HEK293T (cell line): Measurements from ENCODE around the gene NEDD4.
"Not testable (repeated sequence)": the region's sequence is repeated elsewhere in the genome, so short reads cannot be mapped to it uniquely, and the experiment has no call there.

ENCODE experiments used
- CTCF ChIA-PET: fragments of 350-600 bp; formaldehyde crosslinking; extraction: SDS; loops from one replicate; lab custom pipeline; 2021; ENCODE audit warnings: antibody characterized with exemption, inconsistent platforms; lab: Yijun Ruan, JAX
- POLR2A ChIA-PET: fragments of 350-600 bp; formaldehyde crosslinking; extraction: SDS; loops from one replicate; lab custom pipeline; 2020; ENCODE audit warnings: antibody characterized with exemption, inconsistent platforms; lab: Yijun Ruan, JAX
- DNase-seq: peaks from one replicate; pipeline ENCODE4 v3.0.0; 2012; ENCODE audit warnings: mixed read lengths; ENCODE audit errors: extremely low spot score
- ARNT ChIP-seq: fragments of 450-650 bp; IDR thresholded peaks from 2 replicates; pipeline ENCODE4 v1.6.1; 2017; ENCODE audit warnings: mild to moderate bottlenecking
- BHLHE40 ChIP-seq: fragments of 450-650 bp; IDR thresholded peaks from 2 replicates; pipeline ENCODE4 v1.6.1; 2016; ENCODE audit warnings: mild to moderate bottlenecking, moderate library complexity, borderline replicate concordance
- CTBP1 ChIP-seq: fragments of 450-650 bp; IDR thresholded peaks from 2 replicates; pipeline ENCODE4 v1.6.1; 2016; ENCODE audit warnings: borderline replicate concordance
- ELF4 ChIP-seq: fragments of 450-650 bp; IDR thresholded peaks from 2 replicates; pipeline ENCODE4 v1.6.1; 2017; ENCODE audit warnings: antibody characterized with exemption
- FOXA1 ChIP-seq: fragments of 450-650 bp; IDR thresholded peaks from 2 replicates; pipeline ENCODE4 v1.6.1; 2016; ENCODE audit warnings: mild to moderate bottlenecking
- FOXK2 ChIP-seq: fragments of 450-650 bp; IDR thresholded peaks from 2 replicates; pipeline ENCODE4 v1.6.1; 2016; ENCODE audit warnings: mild to moderate bottlenecking
- FOXM1 ChIP-seq: fragments of 450-650 bp; IDR thresholded peaks from 2 replicates; pipeline ENCODE4 v1.6.1; 2017; ENCODE audit warnings: mild to moderate bottlenecking, borderline replicate concordance
- HDGF ChIP-seq: fragments of 450-650 bp; IDR thresholded peaks from 2 replicates; pipeline ENCODE4 v1.6.1; 2017; ENCODE audit warnings: antibody characterized with exemption, borderline replicate concordance
- L3MBTL2 ChIP-seq: fragments of 450-650 bp; conservative IDR thresholded peaks from 2 replicates; pipeline ENCODE4 v1.6.1; 2016; ENCODE audit warnings: mild to moderate bottlenecking
- LEF1 ChIP-seq: fragments of 450-650 bp; IDR thresholded peaks from 2 replicates; pipeline ENCODE4 v1.6.1; 2017; ENCODE audit warnings: mild to moderate bottlenecking, borderline replicate concordance
- NFRKB ChIP-seq: fragments of 450-650 bp; IDR thresholded peaks from 2 replicates; pipeline ENCODE4 v1.6.1; 2016; ENCODE audit warnings: mild to moderate bottlenecking, moderate library complexity
- PKNOX1 ChIP-seq: fragments of 450-650 bp; IDR thresholded peaks from 2 replicates; pipeline ENCODE4 v1.6.1; 2016
- SP1 ChIP-seq: fragments of 450-650 bp; IDR thresholded peaks from 2 replicates; pipeline ENCODE4 v1.6.1; 2017
- SUZ12 ChIP-seq: fragments of 450-650 bp; IDR thresholded peaks from 2 replicates; pipeline ENCODE4 v1.6.1; 2016; ENCODE audit warnings: mild to moderate bottlenecking
- TARDBP ChIP-seq: fragments of 450-650 bp; IDR thresholded peaks from 2 replicates; pipeline ENCODE4 v1.6.1; 2016
- ZNF384 ChIP-seq: fragments of 450-650 bp; IDR thresholded peaks from 2 replicates; pipeline ENCODE4 v1.6.1; 2016

The NEDD4 gene

DNA sequence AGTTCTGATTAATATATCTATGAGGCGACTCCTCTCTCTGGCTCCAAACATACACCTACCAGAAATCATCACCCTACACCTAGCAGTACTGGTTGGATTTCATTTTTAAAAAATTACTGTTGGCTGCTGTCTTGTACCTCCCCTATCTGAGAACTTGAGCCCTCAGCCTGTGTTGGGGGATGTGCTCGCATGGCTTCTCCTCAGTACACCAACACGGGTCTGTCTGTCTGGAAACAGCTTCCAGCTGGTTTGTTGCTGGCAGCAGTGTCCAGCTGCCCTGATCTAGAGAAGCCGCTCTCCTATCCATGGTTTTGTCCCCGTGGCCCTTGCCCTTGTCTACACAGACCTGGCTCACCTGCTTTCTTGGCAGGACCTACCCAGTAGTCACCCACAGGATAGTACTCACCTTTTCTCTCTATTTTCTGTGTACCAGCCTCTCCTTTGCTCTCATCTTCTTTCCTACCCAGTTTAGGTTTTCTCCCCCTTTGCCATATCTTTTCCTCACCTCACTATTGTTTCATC lies 43.2 kb upstream of the NEDD4 start:
- CTCF ChIA-PET: no interaction called here
- no peak for DNase-seq
- no peak for TF ChIP-seq BHLHE40
- no peak for TF ChIP-seq FOXM1
- no peak for TF ChIP-seq CTBP1
- no peak for TF ChIP-seq ZNF384
- TF ChIP-seq HDGF: no peak
- TF ChIP-seq SUZ12: no peak
- no peak for TF ChIP-seq TARDBP
- no peak for TF ChIP-seq LEF1
- TF ChIP-seq NFRKB: no peak
- TF ChIP-seq SP1: no peak
- TF ChIP-seq FOXK2: no peak
- no peak for TF ChIP-seq ELF4
- no peak for TF ChIP-seq L3MBTL2
- TF ChIP-seq FOXA1: no peak
- no peak for TF ChIP-seq ARNT
- POLR2A ChIA-PET: no interaction called here

GRCh38 chr15:56035166-56035565 lies 41.8 kb upstream of the NEDD4 start:
- ChIA-PET POLR2A (no interaction called here), CTCF (no interaction called here)
- TF ChIP-seq ARNT (no peak), TARDBP (no peak), NFRKB (no peak), SP1 (no peak), PKNOX1 (no peak), FOXM1 (no peak), SUZ12 (no peak), FOXA1 (no peak), ZNF384 (no peak), CTBP1 (no peak), LEF1 (no peak), FOXK2 (no peak), BHLHE40 (no peak), ELF4 (no peak), L3MBTL2 (no peak), HDGF (no peak)
- no peak for DNase-seq

GRCh38 chr15:56034514-56034913 lies 41.1 kb upstream of the NEDD4 start:
- no peak for DNase-seq
- no peak for TF ChIP-seq NFRKB
- ChIA-PET POLR2A (no interaction called here), CTCF (no interaction called here)

DNA sequence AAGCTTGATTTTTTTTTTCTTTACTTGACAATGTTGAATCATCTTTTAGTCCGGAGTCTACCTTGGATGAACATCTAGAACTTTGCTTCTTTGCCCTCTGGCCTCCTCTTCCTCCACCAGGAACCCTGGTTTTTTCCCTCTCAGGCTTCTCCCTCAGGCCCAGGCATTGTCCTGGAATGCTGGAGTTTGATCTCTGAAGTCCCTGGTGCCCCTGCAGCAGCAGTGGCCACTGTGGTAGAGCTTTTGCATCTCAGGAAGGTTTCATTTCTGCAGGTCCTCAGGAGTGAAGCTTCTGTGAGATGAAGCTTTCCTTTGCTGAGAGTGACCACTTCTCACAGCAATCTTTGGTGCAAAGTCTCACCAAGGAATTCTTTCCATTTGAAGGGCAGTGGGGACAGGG lies 39.0 kb upstream of the NEDD4 start:
- ChIA-PET POLR2A (no interaction called here), CTCF (no interaction called here)
- DNase-seq: no peak
- TF ChIP-seq SUZ12 (no peak), LEF1 (no peak), ZNF384 (no peak), SP1 (no peak), NFRKB (no peak), CTBP1 (no peak), FOXK2 (no peak), ARNT (no peak)

GRCh38 chr15:56031836-56032235 lies 38.4 kb upstream of the NEDD4 start:
- CTCF ChIA-PET: no interaction called here
- no peak for DNase-seq
- TF ChIP-seq SP1 (no peak), ELF4 (no peak), SUZ12 (no peak), BHLHE40 (no peak), FOXA1 (no peak), TARDBP (no peak), PKNOX1 (no peak), CTBP1 (no peak), FOXK2 (no peak), ARNT (no peak), NFRKB (no peak), L3MBTL2 (no peak), FOXM1 (no peak), ZNF384 (no peak), LEF1 (no peak)
- POLR2A ChIA-PET: no interaction called here

GRCh38 chr15:56031402-56031801 lies 38.0 kb upstream of the NEDD4 start:
- CTCF ChIA-PET: interaction anchor here (1.0 kb wide), 1 partner anchor 11 kb away, joined by 3 read pairs; no protein-coding TSS in a partner anchor
- no peak for TF ChIP-seq FOXK2
- TF ChIP-seq PKNOX1: no peak
- TF ChIP-seq CTBP1: no peak
- POLR2A ChIA-PET: no interaction called here

DNA sequence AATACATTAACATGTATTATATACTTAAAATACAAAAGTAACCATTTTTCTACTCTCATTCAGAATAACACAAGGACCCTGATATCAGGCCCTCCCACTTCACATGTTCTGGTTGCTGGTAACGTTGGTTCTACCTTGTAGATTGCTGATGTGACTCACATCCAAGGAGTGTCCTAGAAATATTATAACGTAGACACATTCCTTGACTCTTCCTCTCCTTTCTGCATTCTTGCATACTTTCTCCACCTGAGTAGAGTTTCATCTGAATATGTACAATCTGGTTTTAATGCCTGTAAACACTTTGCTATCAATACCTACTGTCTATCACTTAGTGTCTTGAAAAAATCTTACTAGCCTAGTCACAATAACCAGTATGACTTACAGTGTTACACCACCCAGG lies 35.0 kb upstream of the NEDD4 start:
- ChIA-PET POLR2A (no interaction called here), CTCF (no interaction called here)
- TF ChIP-seq FOXA1 (no peak), ZNF384 (no peak), TARDBP (no peak), HDGF (no peak), FOXK2 (no peak), FOXM1 (no peak), PKNOX1 (no peak), LEF1 (no peak), ARNT (no peak), CTBP1 (no peak), L3MBTL2 (no peak), NFRKB (no peak), SP1 (no peak), SUZ12 (no peak), BHLHE40 (no peak), ELF4 (no peak)
- DNase-seq: no peak

More at GRCh38 chr15:56031402-56031801, 38.0 kb upstream of the NEDD4 start:
- DNase-seq: no peak

DNA sequence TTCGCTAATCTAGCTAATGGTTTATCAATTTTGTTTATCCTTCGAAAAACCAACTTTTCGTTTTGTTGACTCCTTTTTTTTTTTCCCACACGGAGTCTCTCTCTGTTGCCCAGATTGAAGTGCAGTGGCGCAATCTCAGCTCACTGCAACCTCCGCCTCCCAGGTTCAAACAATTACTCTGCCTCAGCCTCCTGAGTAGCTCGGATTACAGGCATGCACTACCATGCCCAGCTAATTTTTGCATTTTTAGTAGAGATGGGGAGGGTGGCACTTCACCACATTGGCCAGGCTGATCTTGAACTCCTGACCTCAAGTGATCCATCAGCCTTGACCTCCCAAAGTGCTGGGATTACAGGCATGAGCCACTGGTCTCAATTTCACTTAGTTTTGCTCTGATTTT lies 29.7 kb upstream of the NEDD4 start:
- DNase-seq, POLR2A ChIA-PET: not testable (repeated sequence)
- CTCF ChIA-PET: interaction anchor here (0.6 kb wide), 1 partner anchor 29 kb away, joined by 3 read pairs; no protein-coding TSS in a partner anchor
